Omental fat pad (tissue), 4 donors: Measurements from ENCODE around the gene RPL5. TPM values are rescaled to one million over a fixed set of nuclear protein-coding genes. Genes with fewer than 3 reads are reported as not detected.

Experiments used
- ATAC-seq: fragments of 150-250 bp; one replicate; pipeline ENCODE4 v1.9.1; 2016; ENCODE audit warnings: mild to moderate bottlenecking, moderate library complexity; ENCODE audit not compliant: low FRiP score
- DNase-seq: peaks from one replicate; pipeline ENCODE4 v3.0.0-alpha.2; 2019; ENCODE audit warnings: low spot score
- CTCF ChIP-seq, 3 donors: fragments of 450-650 bp; IDR thresholded peaks; one replicate each; pipeline ENCODE4 v1.5.1; 2016 to 2017; ENCODE audit warnings: antibody characterized with exemption in 3 of 3, mild to moderate bottlenecking in 3 of 3, moderate library complexity in 2 of 3
- total RNA-seq, 4 donors: library from RNA; depleted of rRNA; stranded (reverse); fragments of >200 nt; gene quantifications; one replicate each; pipeline ENCODE4 v1.1.0, GENCODE V29; 2016

The RPL5 gene
- total RNA-seq, 4 donors from 2014 or later: 1,480 to 1,916 (median 1,561) TPM

- no peak for ATAC-seq
- no peak for TF ChIP-seq CTCF (IDR thresholded peaks at IDR 0.05)
- no peak for DNase-seq
These were observed 47.6 kb downstream of the RPL5 start for GRCh38 chr1:92879316-92879968.

- no peak for TF ChIP-seq CTCF (IDR thresholded peaks at IDR 0.05)
- DNase-seq (no peak), ATAC-seq (no peak)
These were observed 49.6 kb downstream of the RPL5 start for GRCh38 chr1:92881391-92881790.

GRCh38 chr1:92882819-92883218, 51.0 kb downstream of the RPL5 start:
- TF ChIP-seq CTCF (IDR thresholded peaks at IDR 0.05): no peak
- ATAC-seq (no peak), DNase-seq (no peak)

- DNase-seq: no peak
- TF ChIP-seq CTCF (IDR thresholded peaks at IDR 0.05): no peak
- ATAC-seq: no peak
These were observed 51.5 kb downstream of the RPL5 start for GRCh38 chr1:92883297-92883696.

GRCh38 chr1:92884195-92884594, 52.4 kb downstream of the RPL5 start:
- ATAC-seq (no peak), DNase-seq (no peak)
- no peak for TF ChIP-seq CTCF (IDR thresholded peaks at IDR 0.05)

- no peak for TF ChIP-seq CTCF (IDR thresholded peaks at IDR 0.05)
- DNase-seq (no peak), ATAC-seq (no peak)
These were observed 55.1 kb downstream of the RPL5 start for GRCh38 chr1:92886886-92887419.

GRCh38 chr1:92887465-92887864, 55.6 kb downstream of the RPL5 start:
- no peak for ATAC-seq
- no peak for TF ChIP-seq CTCF (IDR thresholded peaks at IDR 0.05)
- no peak for DNase-seq
